B cell (primary cell): ENCODE measurements around the gene CPED1.

Experiments
- CTCF ChIP-seq: fragments of 200-600 bp; IDR thresholded peaks from one replicate; pipeline ENCODE4 v1.8.0; 2022; ENCODE audit warnings: antibody characterized with exemption, mild to moderate bottlenecking
- EZH2 ChIP-seq: IDR thresholded peaks from 2 replicates; pipeline ENCODE4 v1.6.1; 2012; ENCODE audit warnings: borderline replicate concordance, low read depth, mild to moderate bottlenecking, moderate library complexity, low read length; ENCODE audit not compliant: insufficient read depth, poor library complexity, severe bottlenecking

- TF ChIP-seq CTCF (peak; percentile 36), EZH2 (no peak)
These were observed 47.4 kb upstream of the CPED1 start for GRCh38 chr7:120941064-120941463.
